ENCODE data around the gene ATRAID.

The ATRAID gene

GRCh38 chr2:27261926-27262298 lies 50.1 kb downstream of the ATRAID start:
- FAIRE-seq (no peak), DNase-seq (ENCODE audit: insufficient read length, low spot score) (no peak)
- no peak for TF ChIP-seq POLR2A (IDR thresholded peaks at IDR 0.05; ENCODE audit: low read depth, low read length)

DNA sequence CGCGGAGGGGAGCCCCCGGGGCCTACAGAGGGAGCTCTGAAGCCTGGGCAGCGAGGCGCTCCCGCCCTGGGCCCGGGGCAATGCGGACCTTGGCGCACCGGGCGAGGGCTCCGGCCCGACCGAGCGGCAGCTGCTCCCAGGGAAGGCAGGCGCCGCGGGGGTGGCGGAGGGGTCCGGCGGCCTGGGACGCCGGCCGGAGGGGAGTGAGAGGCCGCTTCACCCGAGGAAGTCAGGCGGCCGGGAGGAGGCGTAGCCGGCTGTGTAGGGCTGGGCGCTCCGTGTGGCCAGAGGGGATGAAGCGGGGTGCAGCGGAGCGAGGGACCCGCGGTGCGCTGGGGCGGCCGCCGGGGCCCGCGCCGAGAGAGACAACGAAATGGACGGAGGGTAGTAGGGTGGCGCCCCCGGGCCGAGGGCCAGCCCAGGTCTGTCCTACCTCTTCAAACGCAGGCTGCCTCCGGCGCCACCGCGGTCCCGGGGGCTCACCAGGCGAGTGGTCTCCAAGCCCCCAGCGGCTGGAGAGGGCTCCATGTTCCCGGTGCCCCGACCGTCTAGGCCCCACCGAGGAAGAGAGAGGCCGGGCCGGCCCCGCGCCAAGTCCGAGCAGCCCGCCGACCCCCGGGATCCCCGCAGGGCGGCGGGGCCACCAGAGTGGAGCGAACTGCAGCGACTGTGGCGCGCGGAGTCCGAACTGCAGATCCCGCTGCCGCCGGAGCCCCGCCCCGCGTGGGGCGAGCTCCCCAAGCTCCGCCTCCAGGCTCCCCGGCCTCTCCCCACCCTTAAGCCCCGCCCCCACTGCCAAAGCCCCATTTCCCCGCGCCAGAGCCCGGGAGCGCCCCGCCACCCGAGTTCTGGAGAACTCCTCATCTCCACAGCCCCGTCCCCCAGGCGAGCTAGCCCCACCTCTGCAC lies 50.8 kb downstream of the ATRAID start, which contains the start of gene SLC30A3:
Gene SLC30A3, minus strand, starts transcription at position 669 of the 908 bp plus-strand sequence. Its CDS starts 141 bp downstream, at position 528.
- TF ChIP-seq POLR2A (IDR thresholded peaks at IDR 0.05; ENCODE audit: low read depth, low read length) = 0 out of 2 replicates have a peak, but pooled peaks have one; percentile 35
- FAIRE-seq (no peak), DNase-seq (ENCODE audit: insufficient read length, low spot score) (peak; percentile 97)

DNA sequence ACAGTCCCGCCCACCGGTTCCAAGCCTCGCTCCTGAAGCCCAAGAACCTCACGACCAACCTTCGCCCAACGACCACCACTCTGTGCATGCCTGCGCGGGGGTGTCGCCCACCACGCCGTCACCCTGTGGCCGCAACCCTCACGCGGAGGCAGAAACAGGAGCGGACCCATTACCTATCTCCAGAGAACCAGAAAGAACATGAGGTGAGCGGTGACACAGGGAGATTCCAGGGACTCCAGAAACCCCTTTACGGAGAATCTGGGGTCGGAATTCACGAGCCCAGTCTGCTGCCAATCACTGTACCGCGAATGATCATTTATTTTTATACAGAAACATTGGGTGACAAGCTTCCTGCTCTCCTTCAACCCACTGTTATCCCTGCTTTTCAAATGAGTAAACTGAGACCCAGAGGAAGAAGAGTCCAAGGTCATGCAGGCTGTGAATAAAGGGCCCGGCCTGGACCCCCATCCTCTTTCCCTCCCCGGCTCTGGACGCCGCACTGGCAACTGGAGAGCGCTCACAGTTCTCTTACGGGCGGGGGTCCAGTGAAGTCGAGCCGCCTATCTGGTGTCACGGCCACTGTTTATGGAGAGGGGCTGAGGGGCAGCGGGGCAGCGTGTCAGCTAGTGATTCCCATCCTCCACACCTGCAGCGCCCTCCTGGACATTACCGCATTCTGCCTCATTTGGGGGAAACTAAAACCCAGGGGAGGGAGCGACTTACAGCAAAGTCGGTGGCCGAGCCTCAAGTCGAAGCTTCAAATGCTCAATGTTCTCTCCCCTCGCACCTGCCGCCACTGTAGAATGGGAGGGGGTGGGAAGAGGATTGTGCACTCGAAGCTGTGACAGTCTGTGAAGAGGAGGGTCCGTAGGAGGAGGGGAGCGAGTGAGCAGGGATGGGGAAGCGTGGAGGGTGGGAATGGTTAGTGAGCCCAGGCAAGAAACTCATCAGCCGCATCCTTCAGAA lies 51.7 kb downstream of the ATRAID start:
- no peak for TF ChIP-seq POLR2A (IDR thresholded peaks at IDR 0.05; ENCODE audit: low read depth, low read length)
- DNase-seq (ENCODE audit: insufficient read length, low spot score) (no peak), FAIRE-seq (no peak)

- TF ChIP-seq POLR2A (IDR thresholded peaks at IDR 0.05; ENCODE audit: low read depth, low read length) = no peak
- FAIRE-seq (no peak), DNase-seq (ENCODE audit: insufficient read length, low spot score) (no peak)
These were observed 52.5 kb downstream of the ATRAID start for GRCh38 chr2:27264253-27264752.

GRCh38 chr2:27264753-27265535 lies 53.1 kb downstream of the ATRAID start:
- DNase-seq (ENCODE audit: insufficient read length, low spot score) (no peak), FAIRE-seq (no peak)
- TF ChIP-seq POLR2A (IDR thresholded peaks at IDR 0.05; ENCODE audit: low read depth, low read length) = no peak

- FAIRE-seq = no peak
- no peak for DNase-seq (ENCODE audit: insufficient read length, low spot score)
- TF ChIP-seq POLR2A (IDR thresholded peaks at IDR 0.05; ENCODE audit: low read depth, low read length) = no peak
These were observed 53.7 kb downstream of the ATRAID start for GRCh38 chr2:27265536-27265870.

Data from H54 (cell line).